CD4-positive, alpha-beta T cell (primary cell): ENCODE results near the gene PIK3CD. TPM values are rescaled to one million over a fixed set of nuclear protein-coding genes. Genes with fewer than 3 reads are reported as not detected.

Experiments used
- ATAC-seq: fragments of 200-7000 bp; cut with Tn5 transposase; one replicate; pipeline ENCODE4 v1.10.0; 2022; ENCODE audit warnings: mild to moderate bottlenecking; ENCODE audit not compliant: poor library complexity
- CTCF ChIA-PET: fragments of 350-600 bp; sonication (Branson Sonifier 250); formaldehyde crosslinking; loops from one replicate; lab custom pipeline; 2021; ENCODE audit warnings: antibody characterized with exemption, inconsistent platforms; lab: Charles Lee
- POLR2A ChIA-PET: fragments of 350-600 bp; sonication (Branson Sonifier 250); formaldehyde crosslinking; loops from one replicate; lab custom pipeline; 2021; ENCODE audit warnings: antibody characterized with exemption, inconsistent platforms; lab: Charles Lee
- DNase-seq, 14 experiments: peaks; one replicate each; pipeline ENCODE4 v3.0.0-alpha.2; 2013 to 2020; ENCODE audit warnings: mixed read lengths in 2 of 14
- H3K27ac ChIP-seq, 2 donors: one replicate each; pipeline versions ENCODE4 v1.5.1 to v1.7.0; 2013; ENCODE audit warnings: low read length in 2 of 2, low read depth in 1 of 2, mild to moderate bottlenecking in 1 of 2
- H3K27me3 ChIP-seq, 2 experiments: 1 replicate in 1 of 2; 2 replicates in 1 of 2; pipeline versions ENCODE4 v1.6.1 to v1.7.0; 2013; ENCODE audit warnings: low read length in 2 of 2, control low read depth in 1 of 2, mild to moderate bottlenecking in 1 of 2, moderate library complexity in 1 of 2; ENCODE audit not compliant: insufficient read depth in 2 of 2, control insufficient read depth in 1 of 2
- H3K36me3 ChIP-seq: one replicate; pipeline ENCODE4 v1.6.1; 2013; ENCODE audit warnings: low read length, control low read depth; ENCODE audit not compliant: insufficient read depth
- H3K4me1 ChIP-seq: one replicate; pipeline ENCODE4 v1.6.1; 2013; ENCODE audit warnings: low read length, control low read depth; ENCODE audit not compliant: insufficient read depth
- H3K4me3 ChIP-seq: one replicate; pipeline ENCODE4 v1.5.1; 2013; ENCODE audit warnings: mild to moderate bottlenecking, low read length, moderate library complexity
- H3K9me3 ChIP-seq, 2 experiments: 1 replicate in 1 of 2; 2 replicates in 1 of 2; pipeline versions ENCODE4 v1.6.1 to v1.7.0; 2013; ENCODE audit warnings: low read length in 2 of 2, mild to moderate bottlenecking in 2 of 2, control low read depth in 1 of 2, moderate library complexity in 1 of 2; ENCODE audit not compliant: control insufficient read depth in 1 of 2, insufficient read depth in 1 of 2
- H3K27ac Mint-ChIP-seq: one replicate; pipeline ENCODE4 v1.8.0; 2020; ENCODE audit warnings: mixed read lengths
- H3K27me3 Mint-ChIP-seq: one replicate; pipeline ENCODE4 v1.8.0; 2021; ENCODE audit warnings: mixed read lengths
- H3K36me3 Mint-ChIP-seq: one replicate; pipeline ENCODE4 v1.8.0; 2021; ENCODE audit warnings: low read depth, mixed read lengths
- H3K4me1 Mint-ChIP-seq: one replicate; pipeline ENCODE4 v1.8.0; 2021; ENCODE audit warnings: low read depth, mixed read lengths
- H3K4me3 Mint-ChIP-seq: one replicate; pipeline ENCODE4 v1.8.0; 2020; ENCODE audit warnings: mild to moderate bottlenecking, mixed read lengths
- H3K9me3 Mint-ChIP-seq: one replicate; pipeline ENCODE4 v1.8.0; 2020; ENCODE audit warnings: mixed read lengths
- CTCF ChIP-seq: fragments of 200-600 bp; IDR thresholded peaks from one replicate; pipeline ENCODE4 v1.8.0; 2022; ENCODE audit warnings: antibody characterized with exemption, mild to moderate bottlenecking
- intact Hi-C, 2 experiments: fragments of 100-400 bp; cut with DNase I in 1 of 2; cut with micrococcal nuclease in 1 of 2; formaldehyde crosslinking; loops; one replicate each; pipeline versions ENCODE4 v1.15.1 to v1.9.0; 2023 to 2025; cut with DNase I, micrococcal nuclease
- total RNA-seq, 174 experiments: library from RNA in 2 of 174; stranded (reverse) in 2 of 174; gene quantifications; one replicate each; pipeline ENCODE4 v1.2.3 and lab custom pipeline; 2021 to 2026

The PIK3CD gene
- total RNA-seq, 2 experiments from 2014 or later = 202 to 213 TPM

GRCh38 chr1:9764550-9764949 is 113.0 kb downstream of the PIK3CD start:
- Mint-ChIP-seq H3K27me3 (no peaks in the 10 kb centered on the region), H3K4me3 (no peak overlapping the region), H3K27ac (no peak overlapping the region), H3K36me3 (peaks cover 28% of the 10 kb centered on the region), H3K4me1 (peaks cover 42% of the 10 kb centered on the region), H3K9me3 (no peaks in the 10 kb centered on the region)
- DNase-seq (no peak), ATAC-seq (no peak)
- POLR2A ChIA-PET = no interaction called here
- no peak overlapping the region for H3K4me3 ChIP-seq
- intact Hi-C loops = no loop called here
- TF ChIP-seq CTCF = no peak
- H3K9me3 ChIP-seq = no peaks in the 10 kb centered on the region
- H3K4me1 ChIP-seq = peaks cover 3% of the 10 kb centered on the region
- H3K27ac ChIP-seq = no peak overlapping the region
- CTCF ChIA-PET = no interaction called here
- no peaks in the 10 kb centered on the region for H3K36me3 ChIP-seq
- H3K27me3 ChIP-seq = no peaks in the 10 kb centered on the region

- H3K9me3 ChIP-seq = no peaks in the 10 kb centered on the region
- no peak for TF ChIP-seq CTCF
- H3K27me3 ChIP-seq = no peaks in the 10 kb centered on the region
- peaks cover 3% of the 10 kb centered on the region for H3K4me1 ChIP-seq
- H3K27ac ChIP-seq = no peak overlapping the region
- Mint-ChIP-seq H3K36me3 (peaks cover 20% of the 10 kb centered on the region), H3K27me3 (no peaks in the 10 kb centered on the region), H3K4me3 (no peak overlapping the region), H3K4me1 (peaks cover 29% of the 10 kb centered on the region), H3K9me3 (no peaks in the 10 kb centered on the region), H3K27ac (no peak overlapping the region)
- ChIA-PET CTCF (interaction anchor here (0.7 to 1.6 kb wide), 2 partner anchors 18 to 1989 kb away, joined by 3 to 6 read pairs; no protein-coding TSS in a partner anchor), POLR2A (no interaction called here)
- no peak for ATAC-seq
- no peak for DNase-seq
- H3K4me3 ChIP-seq = no peak overlapping the region
- intact Hi-C loops = no loop called here
- H3K36me3 ChIP-seq = no peaks in the 10 kb centered on the region
These were observed 115.4 kb downstream of the PIK3CD start for GRCh38 chr1:9766759-9767442.

- ChIA-PET CTCF (no interaction called here), POLR2A (no interaction called here)
- Mint-ChIP-seq H3K4me1 (peaks cover 29% of the 10 kb centered on the region), H3K9me3 (no peaks in the 10 kb centered on the region), H3K27me3 (no peaks in the 10 kb centered on the region), H3K4me3 (no peak overlapping the region), H3K27ac (no peak overlapping the region), H3K36me3 (peaks cover 28% of the 10 kb centered on the region)
- H3K4me3 ChIP-seq = no peak overlapping the region
- TF ChIP-seq CTCF = no peak
- H3K27ac ChIP-seq = no peak overlapping the region
- ATAC-seq = peak; percentile 29
- peaks cover 3% of the 10 kb centered on the region for H3K4me1 ChIP-seq
- no peaks in the 10 kb centered on the region for H3K27me3 ChIP-seq
- intact Hi-C loops = no loop called here
- H3K36me3 ChIP-seq = peaks cover 10% of the 10 kb centered on the region
- peak in 5 of 14 experiments; percentile 8 to 54 (median 27) for DNase-seq
- H3K9me3 ChIP-seq = no peaks in the 10 kb centered on the region
These were observed 116.6 kb downstream of the PIK3CD start for GRCh38 chr1:9767964-9768668.
